Testis (tissue), 2 donors: ENCODE data around the gene SNAP25.

ENCODE experiments used
- POLR2A ChIP-seq: fragments of 450-650 bp; IDR thresholded peaks from one replicate; pipeline ENCODE4 v1.6.1; 2017; ENCODE audit warnings: antibody characterized with exemption, mild to moderate bottlenecking, moderate library complexity
- TF ChIP-seq, protein P1 (sequence below), 3 experiments: fragments of 450-650 bp in 2 of 3; fragments of 200-600 bp in 1 of 3; sonication (generic) in 1 of 3; IDR thresholded peaks; one replicate each; pipeline ENCODE4 v1.5.1; 2016 to 2019; ENCODE audit warnings: antibody characterized with exemption in 3 of 3, mild to moderate bottlenecking in 2 of 3, moderate library complexity in 1 of 3

DNA sequence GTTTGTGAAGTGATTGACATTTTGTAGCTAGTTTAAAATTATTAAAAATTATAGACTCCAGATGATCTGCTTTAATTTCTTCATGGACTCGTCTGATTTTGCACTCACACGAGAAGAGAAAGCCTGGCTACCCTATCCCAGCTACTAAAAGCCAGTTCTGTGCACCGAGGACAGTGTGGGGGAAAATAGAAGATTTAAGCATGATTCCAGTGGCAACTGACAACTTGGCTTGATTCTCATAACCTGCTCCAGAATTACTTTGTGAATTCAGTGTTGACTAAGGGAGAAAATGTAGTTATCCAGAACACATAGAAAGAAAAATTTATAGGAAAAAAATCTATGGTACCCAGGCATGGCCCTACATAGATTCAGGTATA lies 88.7 kb downstream of the SNAP25 start:
- TF ChIP-seq, protein P1, sequence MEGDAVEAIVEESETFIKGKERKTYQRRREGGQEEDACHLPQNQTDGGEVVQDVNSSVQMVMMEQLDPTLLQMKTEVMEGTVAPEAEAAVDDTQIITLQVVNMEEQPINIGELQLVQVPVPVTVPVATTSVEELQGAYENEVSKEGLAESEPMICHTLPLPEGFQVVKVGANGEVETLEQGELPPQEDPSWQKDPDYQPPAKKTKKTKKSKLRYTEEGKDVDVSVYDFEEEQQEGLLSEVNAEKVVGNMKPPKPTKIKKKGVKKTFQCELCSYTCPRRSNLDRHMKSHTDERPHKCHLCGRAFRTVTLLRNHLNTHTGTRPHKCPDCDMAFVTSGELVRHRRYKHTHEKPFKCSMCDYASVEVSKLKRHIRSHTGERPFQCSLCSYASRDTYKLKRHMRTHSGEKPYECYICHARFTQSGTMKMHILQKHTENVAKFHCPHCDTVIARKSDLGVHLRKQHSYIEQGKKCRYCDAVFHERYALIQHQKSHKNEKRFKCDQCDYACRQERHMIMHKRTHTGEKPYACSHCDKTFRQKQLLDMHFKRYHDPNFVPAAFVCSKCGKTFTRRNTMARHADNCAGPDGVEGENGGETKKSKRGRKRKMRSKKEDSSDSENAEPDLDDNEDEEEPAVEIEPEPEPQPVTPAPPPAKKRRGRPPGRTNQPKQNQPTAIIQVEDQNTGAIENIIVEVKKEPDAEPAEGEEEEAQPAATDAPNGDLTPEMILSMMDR (IDR thresholded peaks at IDR 0.05), result no peak
- no peak for TF ChIP-seq POLR2A
